HG03060 (cell line): Measurements from ENCODE around the gene RNF157.

Source experiments
- ATAC-seq: cut with Tn5 transposase; IDR thresholded peaks from one replicate; pipeline ENCODE4 v1.9.1; 2021; ENCODE audit warnings: low read depth, moderate number of reproducible peaks; ENCODE audit not compliant: unreplicated experiment

RNF157 gene

DNA sequence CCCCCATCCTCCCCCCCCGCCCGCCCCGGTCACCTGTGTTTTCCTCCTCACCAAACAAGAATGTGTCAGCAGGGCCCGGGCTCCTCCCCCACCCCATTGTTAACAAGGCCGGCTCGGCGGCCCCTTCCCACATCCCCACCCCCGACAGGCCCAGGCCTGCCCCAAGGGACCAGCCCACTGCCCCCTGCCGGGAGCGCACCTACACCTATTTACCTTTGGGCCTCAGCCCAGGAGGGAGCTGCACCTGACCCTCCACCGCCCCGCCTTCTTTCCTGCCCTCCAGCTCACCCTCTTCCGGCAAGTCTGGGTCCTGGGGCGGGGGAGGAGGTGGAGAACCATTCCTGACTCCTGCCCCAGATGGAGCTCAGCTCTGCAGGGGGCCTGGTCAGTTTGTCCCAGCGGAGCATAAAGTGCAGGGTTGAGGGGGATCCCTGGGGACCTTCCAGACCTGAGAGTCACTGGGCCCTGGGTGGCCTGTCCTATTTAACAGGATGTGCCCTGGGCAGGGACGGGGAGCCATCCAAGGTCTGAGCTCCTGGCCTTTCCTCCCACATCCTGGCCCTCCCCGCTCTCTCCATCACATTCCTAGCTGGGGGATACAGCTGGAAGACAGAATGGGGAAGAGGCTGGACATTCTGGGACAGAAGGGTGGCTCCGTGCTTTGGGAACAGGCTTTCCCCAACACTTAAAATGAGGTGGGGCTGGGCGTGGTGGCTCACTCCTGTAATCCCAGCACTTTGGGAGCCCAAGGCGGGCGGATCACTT is 107.5 kb downstream of the RNF157 start:
- ATAC-seq: no peak

DNA sequence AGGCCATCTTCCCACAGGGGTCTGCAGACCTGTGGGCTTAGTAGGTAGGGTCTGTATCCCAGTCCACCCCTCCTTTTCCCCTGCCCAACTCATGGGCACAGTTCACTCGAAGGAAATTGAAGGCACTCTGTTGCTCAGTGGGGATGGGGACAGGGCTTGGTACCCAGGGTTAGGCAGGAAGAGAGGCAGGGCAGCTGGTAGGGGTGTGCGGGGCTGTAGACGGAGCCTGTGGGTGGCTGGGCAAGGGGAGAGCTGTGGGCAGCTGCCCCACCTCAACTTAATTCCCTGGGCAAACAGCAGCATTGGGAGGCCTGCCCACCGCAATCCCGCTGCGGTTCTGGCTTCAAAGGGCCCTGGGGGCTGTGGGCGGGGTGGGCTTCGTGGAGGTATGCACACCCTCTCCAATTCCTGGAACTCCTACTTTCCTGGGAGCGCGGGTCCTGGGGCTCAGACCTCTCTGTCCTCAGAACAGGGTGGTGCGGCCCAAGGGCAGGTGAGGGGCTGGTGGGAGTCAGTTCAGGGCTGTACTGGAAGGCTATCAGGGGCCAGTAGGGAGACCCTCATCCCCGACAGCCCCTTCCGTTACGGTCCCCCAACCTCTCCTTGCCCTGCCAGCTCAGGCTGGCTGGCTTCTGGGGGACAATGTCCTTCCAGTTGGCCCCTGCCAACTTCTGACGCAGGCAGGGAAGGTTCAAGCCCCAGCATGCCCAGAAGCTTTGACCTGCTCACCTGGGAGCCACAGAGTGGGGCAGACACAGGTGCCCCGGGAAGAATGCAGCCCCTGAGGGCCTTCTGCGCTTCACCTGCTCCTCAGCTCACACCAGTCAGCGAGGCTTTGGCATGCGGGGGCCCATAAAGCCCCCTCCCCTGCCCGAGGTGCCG is 108.4 kb downstream of the RNF157 start:
- ATAC-seq: no peak

DNA sequence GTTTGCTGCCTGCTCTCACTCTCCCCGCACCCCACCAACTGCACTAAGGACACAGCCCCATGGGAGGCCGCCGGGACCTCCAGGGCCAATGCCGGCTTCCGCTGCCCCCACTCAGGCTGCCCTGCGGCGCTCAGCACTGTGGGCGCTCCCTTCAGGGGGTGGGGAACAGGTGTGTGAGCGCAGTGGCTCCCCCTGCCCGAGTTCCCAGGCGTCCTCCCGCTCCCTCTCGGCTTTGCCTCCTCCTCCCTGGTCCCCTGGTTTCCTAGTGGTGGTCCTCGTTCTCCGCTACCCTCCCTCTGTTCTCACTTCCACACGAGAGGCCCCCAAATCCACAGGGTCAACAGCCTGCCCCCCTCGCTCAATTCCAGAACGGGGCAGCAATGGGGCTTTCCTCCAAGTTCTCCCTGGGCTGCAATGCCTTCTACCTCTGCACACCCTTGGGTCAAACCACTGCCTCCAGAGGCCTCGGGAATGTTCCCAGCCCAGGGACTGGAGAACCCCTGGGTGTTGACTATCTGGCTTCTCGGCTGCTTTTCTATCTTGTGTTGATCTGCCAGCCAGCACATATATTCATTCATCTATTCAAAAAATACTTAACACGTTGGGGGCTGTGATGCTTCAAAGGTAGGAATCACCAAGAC is 109.1 kb downstream of the RNF157 start:
- no peak for ATAC-seq

DNA sequence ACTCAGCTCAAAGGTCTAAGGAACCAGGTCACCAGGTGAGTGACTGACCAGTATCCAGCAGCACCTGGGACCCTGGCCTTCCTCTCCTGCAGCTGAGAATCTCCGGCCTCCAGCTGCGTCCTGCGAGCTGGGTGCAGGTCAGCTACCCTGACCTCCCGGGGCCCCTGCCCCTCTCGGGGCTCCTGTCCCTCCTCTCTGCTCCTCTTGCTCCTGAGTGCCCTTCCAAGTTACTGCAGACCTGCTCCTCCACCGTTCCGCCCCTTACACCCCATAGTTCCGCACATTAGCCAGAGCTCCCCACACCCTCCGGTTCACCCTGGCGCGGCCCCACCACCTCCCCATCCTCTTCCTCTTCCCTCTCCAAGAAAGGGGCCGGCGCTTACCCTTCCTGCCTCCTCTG is 109.8 kb downstream of the RNF157 start:
- ATAC-seq: no peak

DNA sequence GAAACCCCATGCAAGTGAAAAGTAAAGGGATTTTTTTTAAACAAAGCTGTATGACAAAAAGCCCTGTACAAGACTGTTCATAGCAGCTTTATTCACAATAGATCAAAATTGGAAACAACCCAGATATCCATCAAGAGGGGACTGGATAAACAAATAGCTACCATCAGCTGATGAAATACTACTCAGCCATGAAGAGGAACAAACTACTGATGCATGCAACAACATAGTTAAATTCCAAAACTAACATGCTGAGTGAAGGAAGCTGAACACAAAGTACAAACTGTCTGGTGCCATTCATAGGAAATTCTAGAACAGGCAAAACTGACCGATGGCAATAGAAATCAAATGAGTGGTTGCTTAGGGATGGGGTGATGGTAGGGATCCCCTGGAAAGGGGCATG is 114.4 kb downstream of the RNF157 start:
- ATAC-seq: no peak

DNA sequence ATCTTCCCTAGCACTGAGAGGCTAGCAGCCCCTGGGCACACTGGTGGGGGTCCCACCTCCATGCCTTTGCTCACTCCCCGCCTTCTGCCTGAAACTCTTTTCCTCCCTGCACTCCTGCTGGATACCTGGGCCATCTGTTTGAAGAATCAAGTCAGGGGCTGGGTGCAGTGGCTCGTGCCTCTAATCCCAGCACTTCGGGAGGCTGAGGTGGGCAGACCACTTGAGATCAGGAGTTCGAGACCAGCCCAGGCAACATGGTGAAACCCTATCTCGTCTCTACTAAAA is 115.0 kb downstream of the RNF157 start:
- no peak for ATAC-seq

DNA sequence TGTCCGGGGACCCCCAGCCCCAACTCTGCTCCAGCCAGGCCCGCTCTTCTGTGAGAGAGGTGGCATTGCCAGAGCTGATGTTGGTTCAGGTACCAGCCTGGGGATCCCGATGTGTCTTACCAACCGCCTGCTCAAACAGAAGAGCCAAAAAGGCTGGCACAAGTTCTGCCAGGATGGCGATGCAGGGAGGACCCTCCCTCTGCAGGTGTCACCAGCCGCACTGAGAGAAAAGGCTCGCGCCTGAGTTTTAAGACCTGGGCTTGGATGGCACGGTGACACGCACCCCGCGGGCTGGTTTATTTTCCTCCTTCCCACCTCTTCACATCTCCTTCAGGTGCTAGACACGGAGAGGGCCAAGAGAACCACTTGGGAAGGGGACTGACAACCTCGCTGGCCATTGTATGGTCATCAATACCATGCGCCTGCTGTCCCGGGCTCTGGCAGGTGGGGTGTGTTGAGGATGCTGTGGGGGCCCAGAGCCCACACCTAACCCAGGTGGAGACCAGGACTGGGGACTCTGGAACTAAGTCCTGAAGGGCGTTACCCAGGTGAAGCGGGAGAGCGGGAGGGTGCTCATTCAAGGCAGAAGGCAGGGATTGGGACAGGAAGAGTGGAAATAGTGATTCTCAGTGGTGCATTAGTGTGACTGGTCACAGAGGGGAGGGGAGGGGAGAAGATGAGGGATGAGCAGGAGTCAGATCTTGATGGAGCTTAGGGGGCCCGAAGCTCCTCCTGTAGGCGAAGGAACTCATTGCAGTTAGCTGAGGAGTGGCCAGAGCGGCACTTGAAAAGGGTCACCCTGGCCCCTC is 115.5 kb downstream of the RNF157 start:
- ATAC-seq: no peak

DNA sequence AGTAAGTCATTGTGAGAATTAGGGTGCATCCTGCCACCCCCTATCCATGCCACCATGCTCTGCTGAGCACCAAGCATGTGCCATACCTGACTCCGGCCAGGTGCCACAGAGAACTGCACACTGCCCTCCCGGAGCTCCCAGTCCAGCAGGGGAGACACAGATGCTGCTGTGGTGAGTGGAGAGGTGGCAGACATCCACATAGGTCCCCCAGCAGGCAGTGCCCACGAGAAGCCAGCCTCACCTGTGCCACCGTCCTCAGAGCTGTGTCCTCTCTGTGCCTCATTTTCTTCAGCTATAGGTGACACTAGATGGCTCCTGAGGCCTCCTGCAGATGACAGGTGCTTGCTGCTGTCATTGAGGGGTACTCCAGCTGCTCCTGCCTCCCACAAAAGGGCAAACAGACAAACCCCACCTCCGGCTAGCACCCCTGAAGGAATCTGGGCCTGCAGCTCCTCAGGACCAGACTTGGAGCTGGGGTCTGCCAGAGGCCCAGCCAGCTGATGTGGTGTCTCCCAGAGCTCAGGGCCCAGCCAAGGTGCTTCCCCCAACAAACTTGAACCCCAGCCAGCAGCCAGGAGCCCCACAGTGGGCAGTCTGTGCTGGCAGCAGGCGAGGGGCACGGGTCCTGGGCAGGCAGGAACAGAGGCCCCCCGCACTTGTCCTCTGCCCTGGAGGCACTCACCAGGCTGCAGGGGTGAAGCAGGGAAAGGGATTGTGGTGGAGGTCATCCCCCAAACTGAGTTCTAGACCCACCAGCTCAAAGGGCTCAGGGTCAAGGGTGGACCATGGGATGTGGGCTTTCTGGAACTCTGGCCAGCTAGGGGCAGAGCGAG is 116.3 kb downstream of the RNF157 start:
- no peak for ATAC-seq

DNA sequence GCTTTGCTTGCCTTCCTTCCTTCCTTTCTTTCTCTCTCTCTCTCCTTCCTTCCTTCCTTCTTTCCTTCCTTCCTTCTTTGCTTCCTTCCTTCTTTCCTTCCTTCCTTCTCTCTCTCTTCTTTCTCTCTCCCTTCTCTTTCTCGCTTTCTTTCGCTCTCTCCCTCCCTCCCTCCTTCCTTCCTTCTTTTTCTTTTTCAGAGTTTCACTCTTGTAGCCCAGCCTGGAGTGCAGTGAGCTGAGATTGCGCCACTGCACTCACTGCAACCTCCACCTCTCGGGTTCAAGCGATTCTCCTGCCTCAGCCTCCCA is 117.1 kb downstream of the RNF157 start:
- no peak for ATAC-seq

DNA sequence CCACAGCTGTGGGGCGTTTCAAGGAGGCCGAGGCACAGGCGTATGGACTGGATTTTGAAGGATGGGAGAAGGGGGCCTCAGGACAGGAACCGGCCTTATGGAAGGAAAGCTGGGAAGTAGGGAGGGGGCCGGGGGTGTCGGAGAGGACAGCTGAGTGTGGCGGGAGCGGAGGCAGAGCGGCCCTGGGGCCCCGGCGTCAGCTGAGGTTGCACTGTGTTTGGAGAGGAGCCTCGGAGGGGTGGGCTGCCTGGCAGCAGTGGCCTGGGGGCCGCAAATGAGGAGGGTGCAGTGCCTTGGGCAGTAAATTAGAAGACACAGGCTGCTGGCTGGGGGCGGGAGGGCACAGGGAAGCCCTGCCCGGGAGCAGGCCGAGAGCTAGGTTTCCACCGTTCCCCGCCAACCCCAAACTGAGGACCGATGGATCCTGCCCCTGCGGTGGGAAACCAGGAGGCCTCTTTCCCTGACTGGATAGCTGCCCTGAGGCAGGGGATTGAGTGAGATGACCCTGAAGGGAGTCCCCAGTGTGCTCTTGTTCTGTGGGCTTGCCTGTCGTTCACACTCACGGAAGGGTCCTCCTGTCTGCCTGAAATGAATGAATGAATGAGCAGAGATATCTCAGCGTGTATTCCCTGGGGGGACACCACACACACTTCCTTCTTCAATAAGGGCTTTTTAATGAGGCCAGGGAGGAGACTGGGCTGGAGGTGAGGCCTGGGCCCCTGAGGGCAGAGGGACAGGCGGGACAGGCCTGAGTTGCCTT is 117.7 kb downstream of the RNF157 start:
- ATAC-seq: no peak

DNA sequence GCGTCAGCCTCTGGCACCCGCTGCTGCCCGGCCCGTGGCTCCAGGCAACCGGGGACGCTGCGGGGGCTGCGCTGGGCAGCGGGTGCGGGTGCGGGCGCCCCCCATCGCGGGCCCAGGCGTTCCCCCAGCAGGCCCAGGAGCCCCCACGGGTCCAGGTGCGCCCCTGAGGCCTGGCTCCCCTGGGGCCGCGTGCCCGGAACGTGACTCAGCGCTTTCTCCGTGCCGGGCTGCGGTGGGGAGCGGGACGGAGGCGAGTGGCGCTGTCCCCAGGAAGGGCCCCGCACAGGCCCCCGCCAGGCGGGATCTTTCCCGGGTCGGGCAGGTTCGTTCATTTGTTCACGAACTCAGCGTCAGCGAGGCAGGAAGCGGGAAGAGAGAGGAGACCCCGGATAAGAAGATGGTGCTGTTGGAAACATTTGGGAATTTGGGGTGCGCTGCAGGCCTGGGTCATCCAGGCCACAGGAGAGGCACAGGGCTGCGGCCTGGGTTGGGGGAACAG is 118.3 kb downstream of the RNF157 start:
- ATAC-seq: no peak

DNA sequence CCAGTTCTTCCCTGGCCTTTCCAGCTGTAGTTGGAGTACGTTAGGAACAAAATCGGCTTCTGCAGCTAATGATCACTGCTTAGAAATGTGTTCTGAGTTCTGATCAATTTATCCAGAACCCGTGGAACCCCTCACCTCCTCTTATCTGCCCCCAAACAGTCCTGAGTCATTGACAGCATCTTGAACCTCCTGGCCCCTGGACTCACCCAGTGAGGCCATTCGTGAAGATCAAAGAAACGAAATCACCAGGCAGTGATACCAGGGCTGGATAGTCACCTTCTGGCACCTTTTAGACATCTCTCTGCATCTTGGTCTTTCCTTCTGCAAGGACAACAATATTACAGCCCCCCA is 119.7 kb downstream of the RNF157 start:
- ATAC-seq: no peak

DNA sequence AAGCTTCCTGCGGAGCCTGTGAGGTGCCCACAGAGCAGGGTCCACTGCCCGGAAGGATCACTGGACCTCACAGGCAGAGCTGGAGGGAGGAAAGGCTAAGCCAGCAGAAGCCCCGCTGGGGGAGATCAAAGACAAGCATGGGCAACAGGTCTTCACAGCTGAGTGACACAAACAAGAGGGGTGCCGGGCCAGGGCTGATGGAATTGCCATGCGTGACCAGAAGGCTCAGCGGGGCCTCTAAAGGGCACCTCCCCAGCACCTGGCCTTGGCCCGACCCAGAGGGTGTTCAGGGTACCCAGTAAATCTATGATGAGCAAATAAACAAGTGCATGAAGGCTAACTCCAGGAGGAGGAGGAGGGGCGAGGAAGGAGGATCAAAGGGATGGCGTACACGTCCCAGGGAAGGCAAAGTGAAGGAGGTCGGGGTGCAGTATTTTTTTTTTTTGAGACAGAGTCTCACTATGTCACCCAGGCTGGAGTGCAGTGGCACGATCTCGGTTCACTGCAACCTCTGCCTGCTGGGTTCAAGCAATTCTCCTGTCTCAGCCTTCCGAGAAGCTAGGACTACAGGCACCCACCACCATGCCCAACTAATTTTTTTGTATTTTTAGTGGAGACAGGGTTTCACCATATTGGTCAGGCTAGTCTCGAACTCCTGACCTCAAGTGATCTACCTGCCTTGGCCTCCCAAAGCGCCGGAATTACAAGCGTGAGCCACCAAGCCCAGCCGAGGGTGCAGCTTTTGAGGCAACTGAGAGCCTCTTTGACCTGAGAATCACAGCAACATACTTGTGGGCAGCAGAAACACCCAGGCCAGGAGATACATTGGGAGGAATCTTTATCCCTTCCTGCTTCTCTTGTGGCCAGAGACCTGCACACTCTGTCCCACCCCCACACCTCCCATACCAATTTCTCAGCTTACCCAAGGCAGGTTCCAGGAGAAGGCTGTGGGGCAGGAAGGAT is 120.6 kb downstream of the RNF157 start:
- ATAC-seq: no peak

DNA sequence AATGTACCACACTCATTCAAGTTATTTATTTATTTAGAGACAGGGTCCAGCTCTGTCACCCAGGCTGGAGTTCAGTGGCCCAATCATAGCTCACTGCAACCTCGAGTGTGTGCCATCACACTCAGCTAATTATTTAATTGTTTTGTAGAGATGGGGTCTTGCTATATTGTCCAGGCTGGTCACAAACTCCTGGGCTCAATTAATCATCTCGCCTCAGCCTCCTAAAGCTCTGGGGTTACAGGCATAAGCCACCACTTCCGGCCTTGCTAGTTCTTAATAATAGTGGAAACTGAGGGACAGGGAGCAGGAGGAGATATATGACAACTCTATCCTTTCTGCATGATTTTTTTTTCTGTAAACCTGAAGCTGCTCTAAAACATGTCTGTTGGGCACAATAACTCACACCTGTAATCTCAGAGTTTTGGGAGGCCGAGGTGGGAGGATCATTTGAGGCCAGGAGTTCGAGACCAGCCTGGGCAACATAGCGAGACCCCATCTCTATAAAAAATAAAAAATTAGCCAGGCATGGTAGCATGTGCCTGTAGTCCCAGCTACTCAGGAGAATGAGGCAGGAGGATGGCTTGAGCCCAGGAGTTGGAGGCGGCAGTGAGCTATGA is 125.0 kb downstream of the RNF157 start:
- ATAC-seq: no peak

DNA sequence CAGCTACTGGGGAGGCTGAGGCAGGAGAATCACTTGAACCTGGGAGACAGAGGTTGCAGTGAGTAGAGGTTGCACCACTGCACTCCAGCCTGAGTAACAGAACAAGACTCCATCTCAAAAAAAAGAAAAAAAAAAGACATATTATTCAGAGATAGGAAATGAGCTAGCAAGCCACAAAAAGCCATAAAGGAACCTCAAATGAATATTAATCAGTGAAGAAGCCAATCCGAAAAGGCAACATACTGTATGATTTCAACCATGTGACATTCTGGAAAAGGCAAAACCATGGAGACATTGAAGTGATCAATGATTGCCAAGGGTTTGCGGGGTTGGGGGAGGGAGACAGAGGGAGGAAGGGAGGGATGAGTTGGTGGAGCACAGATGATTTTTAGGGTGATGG is 128.3 kb downstream of the RNF157 start:
- ATAC-seq: no peak

DNA sequence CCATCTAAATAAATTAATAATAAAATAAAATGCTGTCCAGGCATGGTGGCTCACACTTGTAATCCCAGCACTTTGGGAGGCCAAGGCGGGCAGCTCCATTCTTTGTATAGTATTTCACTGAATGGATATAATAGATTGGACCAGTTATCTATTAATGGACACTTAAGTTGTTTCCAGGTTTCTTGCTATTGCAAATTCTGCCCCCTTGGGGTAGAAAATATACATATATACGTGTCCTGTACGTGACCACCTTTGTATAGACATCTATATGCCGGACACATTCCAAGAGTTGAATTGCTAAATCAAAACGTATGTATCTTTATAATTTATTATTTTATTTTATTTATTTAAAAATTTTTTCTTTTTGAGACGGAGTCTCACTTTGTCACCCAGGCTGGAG is 132.8 kb downstream of the RNF157 start:
- no peak for ATAC-seq

DNA sequence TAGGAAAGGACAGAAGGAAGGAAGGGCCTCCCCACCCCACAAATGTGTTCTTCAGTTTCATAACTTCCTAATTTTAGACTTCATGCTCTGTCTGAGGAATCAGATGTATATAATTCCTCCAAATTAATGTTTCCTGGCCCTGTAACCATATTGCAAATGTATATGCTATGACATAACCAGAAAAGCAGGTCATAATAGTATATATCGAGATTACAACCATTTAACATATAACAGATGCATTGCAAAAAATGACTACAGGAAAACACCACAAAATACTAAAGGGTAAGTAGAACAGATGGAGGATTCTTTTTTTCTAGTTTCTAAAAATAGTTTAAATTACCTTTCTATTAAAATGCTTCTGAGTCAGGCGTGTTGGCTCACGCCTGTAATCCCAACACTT is 133.6 kb downstream of the RNF157 start:
- ATAC-seq: no peak

DNA sequence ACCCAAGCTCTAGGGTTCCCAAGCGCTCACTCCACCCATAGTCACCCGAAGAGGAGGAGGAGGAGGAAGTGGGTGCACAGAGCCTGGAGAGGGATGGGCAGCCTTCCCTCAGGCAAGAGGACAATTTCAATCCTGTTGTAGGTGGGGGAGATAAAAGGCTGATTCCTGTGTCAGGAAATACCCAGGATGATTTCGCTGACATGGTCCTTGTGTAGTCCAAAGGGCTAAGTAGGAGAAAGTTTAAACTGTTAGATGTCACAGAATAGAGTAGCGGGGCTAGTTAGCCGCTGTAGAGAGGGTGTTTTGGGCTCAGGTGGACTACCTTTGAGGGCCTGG is 135.4 kb downstream of the RNF157 start:
- no peak for ATAC-seq
